Vagina (tissue), 2 donors: Measurements from ENCODE around the gene ZBTB32. TPM values are rescaled to one million over a fixed set of nuclear protein-coding genes. Genes with fewer than 3 reads are reported as not detected.

Experiments
- DNase-seq, 2 donors: peaks; one replicate each; pipeline ENCODE4 v3.0.0-alpha.2; 2017; ENCODE audit errors: extremely low spot score in 2 of 2
- H3K27ac ChIP-seq: fragments of 200-600 bp; sonication (generic); one replicate; pipeline ENCODE4 v1.5.1; 2019
- H3K27me3 ChIP-seq: fragments of 200-600 bp; sonication (generic); one replicate; pipeline ENCODE4 v1.5.1; 2019
- H3K36me3 ChIP-seq, 2 donors: fragments of 200-600 bp; sonication (generic); one replicate each; pipeline ENCODE4 v1.5.1; 2017 to 2019
- H3K4me1 ChIP-seq: fragments of 200-600 bp; sonication (generic); one replicate; pipeline ENCODE4 v1.5.1; 2019
- H3K4me3 ChIP-seq, 2 donors: fragments of 200-600 bp; sonication (generic); 1 replicate in 1 of 2; 2 replicates in 1 of 2; pipeline ENCODE4 v1.5.1; 2016 to 2019
- H3K9me3 ChIP-seq: fragments of 200-600 bp; sonication (generic); one replicate; pipeline ENCODE4 v1.5.1; 2019
- CTCF ChIP-seq, 3 experiments: fragments of 450-650 bp in 2 of 3; fragments of 200-600 bp in 1 of 3; sonication (generic) in 1 of 3; IDR thresholded peaks; one replicate each; pipeline ENCODE4 v1.5.1; 2017 to 2019; ENCODE audit warnings: antibody characterized with exemption in 3 of 3, mild to moderate bottlenecking in 2 of 3, moderate library complexity in 2 of 3
- POLR2A ChIP-seq, 2 donors: fragments of 450-650 bp; IDR thresholded peaks; one replicate each; pipeline ENCODE4 v1.6.1; 2017; ENCODE audit warnings: antibody characterized with exemption in 2 of 2, mild to moderate bottlenecking in 2 of 2, moderate library complexity in 2 of 2
- POLR2AphosphoS5 ChIP-seq, 2 donors: sonication (generic); formaldehyde crosslinking; IDR thresholded peaks; one replicate each; pipeline ENCODE4 v1.9.0; 2017; ENCODE audit warnings: antibody characterized with exemption in 2 of 2, mild to moderate bottlenecking in 2 of 2, low read depth in 1 of 2; ENCODE audit not compliant: insufficient read depth in 1 of 2
- intact Hi-C: fragments of 100-400 bp; cut with DNase I; formaldehyde crosslinking; loops from one replicate; pipeline ENCODE4 v1.15.1; 2023
- total RNA-seq: library from RNA; depleted of rRNA; stranded (reverse); fragments of >200 nt; gene quantifications from one replicate; pipeline ENCODE4 v1.2.3, GENCODE V29; 2016

ZBTB32 gene
- total RNA-seq, 1 donor from 2014 or later = not detected

- H3K27me3 ChIP-seq = no peaks in the 10 kb centered on the region
- no peak overlapping the region for H3K4me3 ChIP-seq
- TF ChIP-seq POLR2AphosphoS5 (IDR thresholded peaks at IDR 0.05; ENCODE audit: insufficient read depth in 1 of 2, low read depth in 1 of 2) = no peak
- TF ChIP-seq CTCF (IDR thresholded peaks at IDR 0.05) = no peak
- no peak for TF ChIP-seq POLR2A (IDR thresholded peaks at IDR 0.05)
- H3K36me3 ChIP-seq = peaks cover 3 to 100% of the 10 kb centered on the region in 2 donors
- no peak for DNase-seq
- no peaks in the 10 kb centered on the region for H3K9me3 ChIP-seq
- H3K27ac ChIP-seq = no peak overlapping the region
- intact Hi-C loops = no loop called here
- no peaks in the 10 kb centered on the region for H3K4me1 ChIP-seq
Measured at GRCh38 chr19:35727956-35728706, 23.8 kb downstream of the ZBTB32 start.

GRCh38 chr19:35729021-35729420 lies 24.7 kb downstream of the ZBTB32 start:
- H3K36me3 ChIP-seq = peaks cover 3 to 93% of the 10 kb centered on the region in 2 donors
- no peak overlapping the region for H3K4me3 ChIP-seq
- intact Hi-C loops = no loop called here

GRCh38 chr19:35729763-35730162 lies 25.4 kb downstream of the ZBTB32 start:
- Histone ChIP-seq H3K4me3 (no peak overlapping the region), H3K36me3 (peaks cover 0 to 86% of the 10 kb centered on the region in 2 donors), H3K4me1 (no peaks in the 10 kb centered on the region), H3K27ac (no peak overlapping the region), H3K27me3 (no peaks in the 10 kb centered on the region), H3K9me3 (no peaks in the 10 kb centered on the region)
- DNase-seq = no peak
- intact Hi-C loops = no loop called here
- TF ChIP-seq POLR2A (IDR thresholded peaks at IDR 0.05) = no peak
- no peak for TF ChIP-seq POLR2AphosphoS5 (IDR thresholded peaks at IDR 0.05; ENCODE audit: insufficient read depth in 1 of 2, low read depth in 1 of 2)
- no peak for TF ChIP-seq CTCF (IDR thresholded peaks at IDR 0.05)

More at GRCh38 chr19:35729021-35729420, 24.7 kb downstream of the ZBTB32 start:
- no peak overlapping the region for H3K27ac ChIP-seq
- no peaks in the 10 kb centered on the region for H3K9me3 ChIP-seq
- H3K4me1 ChIP-seq = no peaks in the 10 kb centered on the region
- TF ChIP-seq POLR2AphosphoS5 (IDR thresholded peaks at IDR 0.05; ENCODE audit: insufficient read depth in 1 of 2, low read depth in 1 of 2) (no peak), CTCF (IDR thresholded peaks at IDR 0.05) (no peak), POLR2A (IDR thresholded peaks at IDR 0.05) (no peak)
- no peak for DNase-seq
- H3K27me3 ChIP-seq = no peaks in the 10 kb centered on the region

GRCh38 chr19:35730326-35730725 lies 26.0 kb downstream of the ZBTB32 start:
- intact Hi-C loops = no loop called here
- DNase-seq = no peak
- Histone ChIP-seq H3K4me1 (no peaks in the 10 kb centered on the region), H3K27ac (no peak overlapping the region), H3K27me3 (no peaks in the 10 kb centered on the region), H3K4me3 (no peak overlapping the region), H3K9me3 (no peaks in the 10 kb centered on the region), H3K36me3 (peaks cover 0 to 85% of the 10 kb centered on the region in 2 donors)
- no peak for TF ChIP-seq POLR2AphosphoS5 (IDR thresholded peaks at IDR 0.05; ENCODE audit: insufficient read depth in 1 of 2, low read depth in 1 of 2)
- no peak for TF ChIP-seq CTCF (IDR thresholded peaks at IDR 0.05)
- TF ChIP-seq POLR2A (IDR thresholded peaks at IDR 0.05) = no peak

- Histone ChIP-seq H3K36me3 (peaks cover 0 to 75% of the 10 kb centered on the region in 2 donors), H3K4me1 (no peaks in the 10 kb centered on the region), H3K27ac (no peak overlapping the region), H3K4me3 (no peak overlapping the region), H3K27me3 (no peaks in the 10 kb centered on the region), H3K9me3 (no peaks in the 10 kb centered on the region)
- intact Hi-C loops = no loop called here
- DNase-seq = no peak
- TF ChIP-seq CTCF (IDR thresholded peaks at IDR 0.05) (no peak), POLR2A (IDR thresholded peaks at IDR 0.05) (no peak), POLR2AphosphoS5 (IDR thresholded peaks at IDR 0.05; ENCODE audit: insufficient read depth in 1 of 2, low read depth in 1 of 2) (no peak)
Measured at GRCh38 chr19:35731353-35731752, 27.0 kb downstream of the ZBTB32 start.
